ENCODE results near the gene TMEM51.

The TMEM51 gene

DNA sequence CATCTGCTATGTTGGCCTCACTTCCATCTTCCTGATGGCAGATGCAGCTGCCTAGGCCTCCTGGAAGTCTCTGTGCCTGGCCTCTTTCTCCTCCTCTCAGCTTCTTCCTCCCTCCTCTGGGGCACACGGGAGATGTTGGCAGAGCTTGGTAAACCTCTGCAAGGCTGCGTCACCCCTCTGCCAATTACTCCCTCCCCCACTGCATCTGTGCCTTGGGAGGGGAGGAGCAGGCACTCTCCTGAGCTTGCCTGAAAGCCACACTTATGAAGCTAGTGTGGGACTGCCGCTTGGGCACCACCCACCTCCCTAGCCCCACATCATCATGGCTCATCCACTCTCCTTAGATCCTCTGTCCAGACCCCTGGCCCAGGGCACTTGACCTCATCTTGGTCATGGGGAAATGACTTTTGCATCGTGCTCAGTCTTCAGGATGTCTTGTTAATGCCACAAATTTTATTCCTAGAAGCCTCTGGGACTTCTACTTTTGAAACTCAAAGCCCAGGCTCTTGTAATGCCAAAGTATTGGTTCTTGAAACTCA, 7.3 kb upstream of the TMEM51 start:
- DNase-seq (ENCODE audit: low read depth in 2 of 2): no peak
- no peak overlapping the region for H3K4me3 ChIP-seq (replicated peaks in 1 of 2; ENCODE audit: low read depth in 2 of 2, low read length in 2 of 2)
- TF ChIP-seq, protein P1, sequence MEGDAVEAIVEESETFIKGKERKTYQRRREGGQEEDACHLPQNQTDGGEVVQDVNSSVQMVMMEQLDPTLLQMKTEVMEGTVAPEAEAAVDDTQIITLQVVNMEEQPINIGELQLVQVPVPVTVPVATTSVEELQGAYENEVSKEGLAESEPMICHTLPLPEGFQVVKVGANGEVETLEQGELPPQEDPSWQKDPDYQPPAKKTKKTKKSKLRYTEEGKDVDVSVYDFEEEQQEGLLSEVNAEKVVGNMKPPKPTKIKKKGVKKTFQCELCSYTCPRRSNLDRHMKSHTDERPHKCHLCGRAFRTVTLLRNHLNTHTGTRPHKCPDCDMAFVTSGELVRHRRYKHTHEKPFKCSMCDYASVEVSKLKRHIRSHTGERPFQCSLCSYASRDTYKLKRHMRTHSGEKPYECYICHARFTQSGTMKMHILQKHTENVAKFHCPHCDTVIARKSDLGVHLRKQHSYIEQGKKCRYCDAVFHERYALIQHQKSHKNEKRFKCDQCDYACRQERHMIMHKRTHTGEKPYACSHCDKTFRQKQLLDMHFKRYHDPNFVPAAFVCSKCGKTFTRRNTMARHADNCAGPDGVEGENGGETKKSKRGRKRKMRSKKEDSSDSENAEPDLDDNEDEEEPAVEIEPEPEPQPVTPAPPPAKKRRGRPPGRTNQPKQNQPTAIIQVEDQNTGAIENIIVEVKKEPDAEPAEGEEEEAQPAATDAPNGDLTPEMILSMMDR (IDR thresholded peaks at IDR 0.05; ENCODE audit: low read depth, low read length): no peak

DNA sequence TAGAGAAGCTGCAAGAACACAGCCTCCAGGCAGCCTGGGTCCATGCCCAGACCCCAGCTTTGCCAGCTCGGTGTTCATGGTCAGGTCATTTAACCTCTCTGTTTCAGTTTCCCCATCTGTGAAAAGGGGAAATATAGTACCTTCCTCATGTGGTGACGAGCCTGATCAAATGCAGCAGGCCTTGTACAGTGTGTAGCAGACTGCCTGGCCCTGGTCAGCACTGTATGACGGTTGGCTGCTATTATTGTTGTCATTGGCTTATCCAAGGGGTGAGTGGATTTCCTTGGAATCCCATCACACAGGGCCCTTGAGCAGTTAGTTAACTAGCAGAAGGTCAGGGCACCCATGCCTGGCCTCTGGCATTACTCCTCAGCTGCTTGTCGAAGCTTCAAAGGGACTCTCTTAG, 6.6 kb upstream of the TMEM51 start:
- H3K4me3 ChIP-seq (replicated peaks in 1 of 2; ENCODE audit: low read depth in 2 of 2, low read length in 2 of 2): no peak overlapping the region
- TF ChIP-seq, protein P1 (IDR thresholded peaks at IDR 0.05; ENCODE audit: low read depth, low read length): no peak
- no peak for DNase-seq (ENCODE audit: low read depth in 2 of 2)

GRCh38 chr1:15148004-15148403, 5.5 kb upstream of the TMEM51 start:
- H3K4me3 ChIP-seq (replicated peaks in 1 of 2; ENCODE audit: low read depth in 2 of 2, low read length in 2 of 2): no peak overlapping the region
- no peak for DNase-seq (ENCODE audit: low read depth in 2 of 2)
- TF ChIP-seq, protein P1 (IDR thresholded peaks at IDR 0.05; ENCODE audit: low read depth, low read length): no peak

DNA sequence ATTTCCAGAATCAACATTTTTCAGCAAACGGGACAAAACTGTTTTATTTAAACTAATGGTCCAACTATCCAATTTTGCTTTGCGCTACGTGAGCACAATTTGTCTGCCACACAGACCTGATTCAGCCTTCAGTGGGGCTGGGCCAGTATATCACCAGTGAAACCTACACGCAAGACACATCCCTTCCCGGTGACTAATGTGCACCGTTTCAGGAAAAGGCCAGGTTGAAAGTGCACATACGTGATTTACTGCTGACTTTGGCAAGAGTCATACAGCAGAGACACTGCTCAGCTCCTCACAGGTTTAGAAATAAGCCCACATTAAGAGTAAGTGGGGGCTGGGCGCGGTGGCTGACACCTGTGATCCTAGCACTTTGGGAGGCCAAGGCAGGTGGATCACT, 5.1 kb upstream of the TMEM51 start:
- DNase-seq (ENCODE audit: low read depth in 2 of 2): no peak

DNA sequence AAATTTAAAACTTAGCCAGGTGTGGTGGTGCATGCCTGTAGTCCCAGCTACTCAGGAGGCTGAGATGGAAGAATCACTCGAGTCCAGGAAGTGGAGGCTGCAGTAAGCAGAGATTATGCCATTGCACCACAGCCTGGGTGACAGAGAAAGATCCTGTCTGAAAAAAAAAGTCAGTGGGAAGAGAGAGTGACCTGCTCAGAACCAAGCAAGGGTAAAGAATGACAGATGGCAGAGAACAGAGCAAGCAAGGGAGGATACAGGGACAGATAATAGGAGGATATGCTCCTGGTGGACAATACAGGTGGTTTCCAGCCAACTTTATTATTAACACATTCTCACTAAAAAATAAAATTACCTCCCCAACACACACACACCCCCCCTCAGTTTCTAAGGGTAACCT, 4.6 kb upstream of the TMEM51 start:
- no peak for DNase-seq (ENCODE audit: low read depth in 2 of 2)
- TF ChIP-seq, protein P1 (IDR thresholded peaks at IDR 0.05; ENCODE audit: low read depth, low read length): no peak
- no peak overlapping the region for H3K4me3 ChIP-seq (replicated peaks in 1 of 2; ENCODE audit: low read depth in 2 of 2, low read length in 2 of 2)

More for the DNA sequence above, 5.1 kb upstream of the TMEM51 start:
- no peak overlapping the region for H3K4me3 ChIP-seq (replicated peaks in 1 of 2; ENCODE audit: low read depth in 2 of 2, low read length in 2 of 2)
- TF ChIP-seq, protein P1 (IDR thresholded peaks at IDR 0.05; ENCODE audit: low read depth, low read length): no peak

DNA sequence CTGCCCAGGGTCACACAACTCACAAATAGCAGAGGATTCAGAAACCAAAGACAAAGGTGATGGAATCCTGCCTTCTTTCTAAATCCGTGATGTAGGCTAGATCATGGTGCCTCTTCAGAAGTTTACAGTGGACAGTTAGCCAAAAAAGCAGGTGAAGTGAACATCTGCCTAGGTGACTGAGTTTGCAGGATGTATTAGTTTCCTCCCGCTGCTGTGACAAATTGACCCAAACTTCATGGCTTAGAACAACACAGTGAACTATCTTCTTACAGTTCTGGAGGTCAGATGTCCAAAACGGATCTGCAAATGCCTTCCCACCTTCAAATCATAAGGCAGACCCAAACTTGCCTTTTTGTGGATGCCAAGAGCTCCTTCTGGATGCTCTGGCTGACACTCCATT, 3.2 kb upstream of the TMEM51 start:
- TF ChIP-seq, protein P1 (IDR thresholded peaks at IDR 0.05; ENCODE audit: low read depth, low read length): no peak
- DNase-seq (ENCODE audit: low read depth in 2 of 2): no peak
- no peak overlapping the region for H3K4me3 ChIP-seq (replicated peaks in 1 of 2; ENCODE audit: low read depth in 2 of 2, low read length in 2 of 2)

- no peak overlapping the region for H3K4me3 ChIP-seq (replicated peaks in 1 of 2; ENCODE audit: low read depth in 2 of 2, low read length in 2 of 2)
- no peak for DNase-seq (ENCODE audit: low read depth in 2 of 2)
- TF ChIP-seq, protein P1 (IDR thresholded peaks at IDR 0.05; ENCODE audit: low read depth, low read length): no peak
These were observed 2.2 kb upstream of the TMEM51 start for GRCh38 chr1:15151377-15151806.

All from cardiac fibroblast (primary cell).